ENCODE measurements around the gene SLC26A8. TPM values are rescaled to one million over a fixed set of nuclear protein-coding genes. Genes with fewer than 3 reads are reported as not detected.
A peak's percentile ranks its signal among the peaks of the same experiment; 100 is the strongest.

Gene SLC26A8
- total and polyA plus RNA-seq, 8 donors: 0.12 to 0.58 (median 0.15) TPM; not detected in 4

GRCh38 chr6:36029464-36029863 lies 5.0 kb upstream of the SLC26A8 start:
- H3K4me3 ChIP-seq: peak overlapping the region; percentile 87 to 100 (median 96)
- peak in 1 of 2 donors; percentile 66 for DNase-seq
- H3K27ac ChIP-seq: peak overlapping the region in 4 of 5 donors; percentile 93 to 96 (median 94)
- peaks cover 0 to 5% (median 2%) of the 10 kb centered on the region in 3 donors for H3K27me3 ChIP-seq
- intact Hi-C loops (cut with DNase I; ENCODE audit: low total_unique reads): loop anchor here (5.0 to 10.0 kb wide), 2 partner anchors 68 to 155 kb away; no protein-coding TSS in a partner anchor
- TF ChIP-seq EP300 (IDR thresholded peaks at IDR 0.05) (no peak), POLR2AphosphoS5 (IDR thresholded peaks at IDR 0.05) (peak in 1 of 3 donors; percentile 36)
- H3K36me3 ChIP-seq: no peaks in the 10 kb centered on the region
- peaks cover 36 to 69% (median 47%) of the 10 kb centered on the region in 4 donors for H3K4me1 ChIP-seq
- 3 to 7% (median 4%) methylated on average over 6 of the region's 6 CpGs for WGBS, 5 donors
- no peaks in the 10 kb centered on the region for H3K9me3 ChIP-seq

DNA sequence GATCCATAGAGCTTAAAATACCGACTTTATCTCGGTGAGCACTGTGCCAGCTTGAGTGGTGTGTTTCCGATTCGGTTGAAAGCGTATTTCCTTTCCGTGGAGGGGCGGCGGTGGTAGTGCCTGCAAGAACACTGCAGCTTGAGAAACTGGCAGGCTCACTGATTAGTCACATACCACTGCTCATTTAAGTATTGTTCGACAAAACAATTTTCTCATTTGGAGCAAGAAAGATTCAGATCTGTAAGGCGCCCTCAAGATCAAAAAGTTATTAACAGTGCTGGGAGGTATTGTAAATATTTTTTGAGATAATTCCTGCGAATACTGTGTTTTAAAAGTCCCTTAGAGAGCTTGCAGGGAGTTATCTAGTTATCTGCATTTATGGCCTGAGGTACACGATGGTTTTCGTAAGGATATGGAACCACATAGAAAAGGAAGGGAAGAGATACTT lies 4.5 kb upstream of the SLC26A8 start:
- Histone ChIP-seq H3K4me1 (peaks cover 31 to 68% (median 46%) of the 10 kb centered on the region in 4 donors), H3K27me3 (peaks cover 0 to 10% (median 8%) of the 10 kb centered on the region in 3 donors), H3K36me3 (no peaks in the 10 kb centered on the region), H3K4me3 (peak overlapping the region; percentile 87 to 100 (median 96)), H3K9me3 (no peaks in the 10 kb centered on the region), H3K27ac (peak overlapping the region; percentile 89 to 96 (median 94))
- 0 to 1% (median 0%) methylated on average over 13 of the region's 13 CpGs for WGBS, 5 donors
- DNase-seq: peak; percentile 75 to 85
- intact Hi-C loops (cut with DNase I; ENCODE audit: low total_unique reads): loop anchor here (5.0 to 10.0 kb wide), 2 partner anchors 68 to 156 kb away; no protein-coding TSS in a partner anchor
- TF ChIP-seq, protein P1, sequence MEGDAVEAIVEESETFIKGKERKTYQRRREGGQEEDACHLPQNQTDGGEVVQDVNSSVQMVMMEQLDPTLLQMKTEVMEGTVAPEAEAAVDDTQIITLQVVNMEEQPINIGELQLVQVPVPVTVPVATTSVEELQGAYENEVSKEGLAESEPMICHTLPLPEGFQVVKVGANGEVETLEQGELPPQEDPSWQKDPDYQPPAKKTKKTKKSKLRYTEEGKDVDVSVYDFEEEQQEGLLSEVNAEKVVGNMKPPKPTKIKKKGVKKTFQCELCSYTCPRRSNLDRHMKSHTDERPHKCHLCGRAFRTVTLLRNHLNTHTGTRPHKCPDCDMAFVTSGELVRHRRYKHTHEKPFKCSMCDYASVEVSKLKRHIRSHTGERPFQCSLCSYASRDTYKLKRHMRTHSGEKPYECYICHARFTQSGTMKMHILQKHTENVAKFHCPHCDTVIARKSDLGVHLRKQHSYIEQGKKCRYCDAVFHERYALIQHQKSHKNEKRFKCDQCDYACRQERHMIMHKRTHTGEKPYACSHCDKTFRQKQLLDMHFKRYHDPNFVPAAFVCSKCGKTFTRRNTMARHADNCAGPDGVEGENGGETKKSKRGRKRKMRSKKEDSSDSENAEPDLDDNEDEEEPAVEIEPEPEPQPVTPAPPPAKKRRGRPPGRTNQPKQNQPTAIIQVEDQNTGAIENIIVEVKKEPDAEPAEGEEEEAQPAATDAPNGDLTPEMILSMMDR (IDR thresholded peaks at IDR 0.05): no peak
- TF ChIP-seq POLR2A (IDR thresholded peaks at IDR 0.05) (no peak), POLR2AphosphoS5 (IDR thresholded peaks at IDR 0.05) (peak in 2 of 3 donors; percentile 66 to 73), EP300 (IDR thresholded peaks at IDR 0.05) (no peak)

DNA sequence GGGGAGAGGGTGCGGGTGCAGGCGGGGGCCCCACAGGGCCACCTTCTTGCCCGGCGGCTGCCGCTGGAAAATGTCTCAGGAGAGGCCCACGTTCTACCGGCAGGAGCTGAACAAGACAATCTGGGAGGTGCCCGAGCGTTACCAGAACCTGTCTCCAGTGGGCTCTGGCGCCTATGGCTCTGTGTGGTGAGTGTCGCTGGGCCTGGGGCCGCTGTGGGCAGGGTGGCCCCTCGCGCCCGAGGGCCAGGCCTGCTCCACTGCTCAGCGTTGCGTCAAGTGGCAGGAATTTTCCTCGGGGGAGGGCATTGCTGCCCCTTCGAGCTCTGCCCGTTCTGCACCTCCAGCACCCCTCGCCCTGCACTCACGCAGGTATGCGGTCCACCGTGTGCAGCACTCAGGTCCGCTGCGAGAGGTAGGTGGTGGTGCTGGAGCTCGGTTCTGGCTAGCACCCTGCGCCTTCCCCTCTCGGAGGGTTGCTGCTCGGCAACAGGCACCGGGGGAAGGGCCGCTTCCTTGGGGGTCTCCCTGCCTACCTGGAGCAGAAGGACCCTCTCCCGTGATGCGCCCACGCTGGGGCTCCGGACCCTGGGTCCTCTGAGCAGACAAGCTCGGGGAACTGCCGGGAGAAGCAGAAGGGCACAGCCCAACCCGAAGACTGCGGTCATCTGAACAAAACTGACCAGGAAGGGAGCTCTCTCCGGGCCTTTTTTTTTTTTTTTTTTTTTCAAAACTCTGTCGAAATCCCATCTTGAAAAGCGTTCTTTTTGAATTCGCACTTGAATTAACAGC lies 3.8 kb upstream of the SLC26A8 start:
- no peaks in the 10 kb centered on the region for H3K36me3 ChIP-seq
- 0% methylated on average over 16 to 44 of the region's 44 CpGs for WGBS, 5 donors
- peak; percentile 39 to 79 for DNase-seq
- H3K4me3 ChIP-seq: peak overlapping the region; percentile 87 to 100 (median 96)
- H3K4me1 ChIP-seq: peaks cover 24 to 61% (median 41%) of the 10 kb centered on the region in 4 donors
- no peaks in the 10 kb centered on the region for H3K9me3 ChIP-seq
- H3K27ac ChIP-seq: peak overlapping the region; percentile 89 to 96 (median 94)
- TF ChIP-seq EP300 (IDR thresholded peaks at IDR 0.05) (no peak), POLR2A (IDR thresholded peaks at IDR 0.05) (no peak), POLR2AphosphoS5 (IDR thresholded peaks at IDR 0.05) (no peak)
- TF ChIP-seq, protein P1 (IDR thresholded peaks at IDR 0.05): no peak
- peaks cover 0 to 17% (median 10%) of the 10 kb centered on the region in 3 donors for H3K27me3 ChIP-seq
- intact Hi-C loops (cut with DNase I; ENCODE audit: low total_unique reads): loop anchor here (5.0 to 10.0 kb wide), 2 partner anchors 69 to 157 kb away; no protein-coding TSS in a partner anchor

GRCh38 chr6:36027501-36028087 lies 3.2 kb upstream of the SLC26A8 start, which contains the start of gene MAPK14:
TSS of gene MAPK14 (plus strand) at chr6:36027808. CDS start at chr6:36028158, 350 bp downstream.
- Histone ChIP-seq H3K4me1 (peaks cover 23 to 55% (median 34%) of the 10 kb centered on the region in 4 donors), H3K4me3 (peak within 1 kb of the TSS; percentile 87 to 100 (median 96)), H3K36me3 (no peaks in the 10 kb centered on the region), H3K9me3 (no peaks in the 10 kb centered on the region), H3K27ac (peak within 1 kb of the TSS; percentile 89 to 96 (median 94)), H3K27me3 (peaks cover 0 to 22% (median 10%) of the 10 kb centered on the region in 3 donors)
- peak; percentile 99 to 100 for DNase-seq
- 0 to 1% (median 1%) methylated on average over 11 to 62 of the region's 62 CpGs for WGBS, 5 donors
- no peak for TF ChIP-seq EP300 (IDR thresholded peaks at IDR 0.05)
- peak in 2 of 4 donors; percentile 66 to 85 for TF ChIP-seq POLR2A (IDR thresholded peaks at IDR 0.05)
- peak; percentile 87 to 98 (median 97) for TF ChIP-seq POLR2AphosphoS5 (IDR thresholded peaks at IDR 0.05)
- TF ChIP-seq, protein P1 (IDR thresholded peaks at IDR 0.05): peak in 4 of 7 experiments; percentile 81 to 98 (median 88)
- intact Hi-C loops (cut with DNase I; ENCODE audit: low total_unique reads): loop anchor here (5.0 to 10.0 kb wide), 2 partner anchors 70 to 157 kb away; no protein-coding TSS in a partner anchor

Data from stomach (tissue), 9 donors.